DND-41 (cell line): ENCODE measurements around the gene WDR18.

Experiments used
- ATAC-seq: fragments of 200-7000 bp; cut with Tn5 transposase; 3 replicates; pipeline ENCODE4 v1.9.1; 2021; ENCODE audit warnings: low read depth; ENCODE audit not compliant: insufficient read depth
- DNase-seq: peaks from one replicate; pipeline ENCODE4 v3.0.0-alpha.2; 2020
- H2AFZ ChIP-seq: 2 replicates; pipeline ENCODE4 v1.6.0; 2012; ENCODE audit warnings: low read depth, low read length
- H3K27ac ChIP-seq: 2 replicates; pipeline ENCODE4 v1.5.1; 2012; ENCODE audit warnings: low read length, inconsistent platforms
- H3K27me3 ChIP-seq: fragments of 200-600 bp; sonication (generic); 2 replicates; pipeline ENCODE4 v1.6.0; 2012; ENCODE audit warnings: low read length, mild to moderate bottlenecking, inconsistent platforms; ENCODE audit not compliant: insufficient read depth, poor library complexity
- H3K36me3 ChIP-seq: 2 replicates; pipeline ENCODE4 v1.5.1; 2012; ENCODE audit warnings: low read length, inconsistent platforms; ENCODE audit not compliant: insufficient read depth
- H3K4me1 ChIP-seq: 2 replicates; pipeline ENCODE4 v1.5.1; 2012; ENCODE audit warnings: mild to moderate bottlenecking, low read length; ENCODE audit not compliant: insufficient read depth
- H3K4me2 ChIP-seq: 2 replicates; pipeline ENCODE4 v1.6.0; 2012; ENCODE audit warnings: mild to moderate bottlenecking, moderate library complexity, low read length, inconsistent platforms; ENCODE audit not compliant: insufficient read depth
- H3K4me3 ChIP-seq, 2 experiments: fragments of 200-600 bp in 1 of 2; shearing (Covaris generic) in 1 of 2; 2 replicates each; pipeline ENCODE4 v1.5.1; 2012 to 2016; ENCODE audit warnings: inconsistent platforms in 2 of 2, low read length in 2 of 2, mild to moderate bottlenecking in 2 of 2, low read depth in 1 of 2, moderate library complexity in 1 of 2
- H3K79me2 ChIP-seq: 2 replicates; pipeline ENCODE4 v1.6.0; 2012; ENCODE audit warnings: low read length, inconsistent platforms; ENCODE audit not compliant: insufficient read depth
- H3K9ac ChIP-seq: 2 replicates; pipeline ENCODE4 v1.6.0; 2012; ENCODE audit warnings: low read depth, mild to moderate bottlenecking, inconsistent platforms, low read length, moderate library complexity
- H3K9me3 ChIP-seq: 2 replicates; pipeline ENCODE4 v1.5.1; 2012; ENCODE audit warnings: low read length, moderate library complexity, mild to moderate bottlenecking, inconsistent platforms; ENCODE audit not compliant: insufficient read depth, severe bottlenecking
- H4K20me1 ChIP-seq: 2 replicates; pipeline ENCODE4 v1.6.0; 2012; ENCODE audit warnings: low read length; ENCODE audit not compliant: insufficient read depth
- CTCF ChIP-seq: IDR thresholded peaks from 2 replicates; pipeline ENCODE4 v1.5.1; 2012; ENCODE audit warnings: borderline replicate concordance, low read length, moderate library complexity, mild to moderate bottlenecking; ENCODE audit not compliant: poor library complexity, severe bottlenecking; ENCODE audit errors: extremely low read depth
- EZH2 ChIP-seq: IDR thresholded peaks from 3 replicates; pipeline ENCODE4 v1.6.1; 2012; ENCODE audit warnings: borderline replicate concordance, low read depth, mild to moderate bottlenecking, moderate library complexity, low read length, inconsistent platforms; ENCODE audit not compliant: severe bottlenecking

Gene WDR18

GRCh38 chr19:977058-977464 is 7.1 kb upstream of the WDR18 start:
- H3K27me3 ChIP-seq, result no peaks in the 10 kb centered on the region
- no peak overlapping the region for H3K4me3 ChIP-seq
- H4K20me1 ChIP-seq, result no peaks in the 10 kb centered on the region
- peaks cover 3% of the 10 kb centered on the region for H3K36me3 ChIP-seq
- H3K27ac ChIP-seq, result no peak overlapping the region
- DNase-seq, result no peak
- H3K4me2 ChIP-seq, result no peak overlapping the region
- no peak overlapping the region for H3K9ac ChIP-seq
- TF ChIP-seq EZH2 (no peak), CTCF (no peak)
- no peaks in the 10 kb centered on the region for H3K9me3 ChIP-seq
- H3K4me1 ChIP-seq, result no peaks in the 10 kb centered on the region
- H2AFZ ChIP-seq, result no peak overlapping the region
- no peaks in the 10 kb centered on the region for H3K79me2 ChIP-seq
- ATAC-seq, result 0 out of 3 replicates have a peak, but pooled peaks have one; percentile 15

- no peak overlapping the region for H3K4me3 ChIP-seq
- H3K9ac ChIP-seq, result no peak overlapping the region
- H3K27me3 ChIP-seq, result no peaks in the 10 kb centered on the region
- TF ChIP-seq CTCF (no peak), EZH2 (no peak)
- no peak overlapping the region for H3K27ac ChIP-seq
- H2AFZ ChIP-seq, result no peak overlapping the region
- ATAC-seq, result no peak
- peaks cover 20% of the 10 kb centered on the region for H3K4me1 ChIP-seq
- no peaks in the 10 kb centered on the region for H4K20me1 ChIP-seq
- no peak overlapping the region for H3K4me2 ChIP-seq
- DNase-seq, result no peak
- H3K79me2 ChIP-seq, result peaks cover 6% of the 10 kb centered on the region
- H3K9me3 ChIP-seq, result no peaks in the 10 kb centered on the region
- H3K36me3 ChIP-seq, result no peaks in the 10 kb centered on the region
Observed at GRCh38 chr19:979318-979741, 4.8 kb upstream of the WDR18 start.

- TF ChIP-seq EZH2, result no peak
- no peak for TF ChIP-seq CTCF
- no peaks in the 10 kb centered on the region for H4K20me1 ChIP-seq
- peaks cover under 1% of the 10 kb centered on the region; the same call in 1 of the 2 replicates for H3K36me3 ChIP-seq
- no peak overlapping the region for H3K4me2 ChIP-seq
- peaks cover 28% of the 10 kb centered on the region for H3K4me1 ChIP-seq
- no peak for DNase-seq
- H3K27me3 ChIP-seq, result no peaks in the 10 kb centered on the region
- no peak overlapping the region for H3K9ac ChIP-seq
- peaks cover 16% of the 10 kb centered on the region for H3K79me2 ChIP-seq
- no peak overlapping the region for H2AFZ ChIP-seq
- H3K27ac ChIP-seq, result no peak overlapping the region
- ATAC-seq, result no peak
- H3K4me3 ChIP-seq, result no peak overlapping the region
- no peaks in the 10 kb centered on the region for H3K9me3 ChIP-seq
Observed at GRCh38 chr19:980133-980998, 3.8 kb upstream of the WDR18 start.
